Endothelial cell of umbilical vein (primary cell): Measurements from ENCODE around the gene PIGZ. TPM values are rescaled to one million over a fixed set of nuclear protein-coding genes. Genes with fewer than 3 reads are reported as not detected.

Source experiments
- BruUV-seq: library from RNA; stranded (reverse); fragments of 400-500 nt; replicated peaks from 2 replicates; lab custom pipeline; 2021; lab: Mats Ljungman, UMichigan
- CTCF ChIA-PET: fragments of 300-600, 350-600 bp; sonication (Branson Sonifier 250); formaldehyde crosslinking; loops from one replicate; lab custom pipeline; 2021; ENCODE audit warnings: antibody characterized with exemption, inconsistent platforms; lab: Charles Lee
- POLR2A ChIA-PET: fragments of 300-600, 350-600 bp; sonication (Branson Sonifier 250); formaldehyde crosslinking; loops from one replicate; lab custom pipeline; 2021; ENCODE audit warnings: antibody characterized with exemption, inconsistent platforms; lab: Charles Lee
- DNase-seq: peaks from one replicate; pipeline ENCODE4 v3.0.0-alpha.2; 2011; ENCODE audit warnings: low read depth, low spot score
- FAIRE-seq: peaks from 2 replicates; lab custom pipeline; 2011; peaks lifted over from hg19 to GRCh38; lab: Jason Lieb, UNC
- H2AFZ ChIP-seq: 2 replicates; pipeline ENCODE4 v1.6.0; 2012; ENCODE audit warnings: low read depth, low read length, control low read depth, inconsistent platforms
- H3K27ac ChIP-seq: 2 replicates; pipeline ENCODE4 v1.5.1; 2011; ENCODE audit warnings: low read depth, mild to moderate bottlenecking, control low read depth, low read length, moderate library complexity; ENCODE audit not compliant: insufficient read depth
- H3K27me3 ChIP-seq, 2 experiments: 2 replicates each; pipeline versions ENCODE4 v1.6.0 to v1.6.1; 2011; ENCODE audit warnings: low read length in 2 of 2, mixed read lengths in 1 of 2; ENCODE audit not compliant: control insufficient read depth in 2 of 2, insufficient read depth in 2 of 2
- H3K36me3 ChIP-seq, 2 experiments: 2 replicates in 1 of 2; 3 replicates in 1 of 2; pipeline ENCODE4 v1.5.1; 2011; ENCODE audit warnings: low read length in 2 of 2, mild to moderate bottlenecking in 1 of 2, moderate library complexity in 1 of 2; ENCODE audit not compliant: control insufficient read depth in 2 of 2, insufficient read depth in 2 of 2; ENCODE audit errors: extremely low read depth in 1 of 2
- H3K4me1 ChIP-seq: 3 replicates; pipeline ENCODE4 v1.5.1; 2011; ENCODE audit warnings: mild to moderate bottlenecking, low read length; ENCODE audit not compliant: control insufficient read depth, insufficient read depth; ENCODE audit errors: extremely low read depth
- H3K4me2 ChIP-seq: 2 replicates; pipeline ENCODE4 v1.6.1; 2011; ENCODE audit warnings: low read length, control low read depth, mixed read lengths; ENCODE audit not compliant: insufficient read depth
- H3K4me3 ChIP-seq, 3 experiments: fragments of 200-600 bp in 1 of 3; sonication (generic), shearing (Covaris generic) in 1 of 3; replicated peaks in 1 of 3; 2 replicates each; pipeline ENCODE4 v1.5.1; 2011 to 2016; ENCODE audit warnings: control low read depth in 3 of 3, low read length in 3 of 3, mild to moderate bottlenecking in 2 of 3, inconsistent platforms in 1 of 3, low read depth in 1 of 3, moderate library complexity in 1 of 3; ENCODE audit not compliant: insufficient read depth in 1 of 3
- H3K79me2 ChIP-seq: 2 replicates; pipeline ENCODE4 v1.6.0; 2012; ENCODE audit warnings: low read length, inconsistent platforms; ENCODE audit not compliant: control insufficient read depth, insufficient read depth
- H3K9ac ChIP-seq: replicated peaks from 2 replicates; pipeline ENCODE3; 2011; ENCODE audit warnings: low read length, control low read depth; ENCODE audit not compliant: insufficient read depth; ENCODE audit errors: extremely low read depth
- H3K9me1 ChIP-seq: replicated peaks from 3 replicates; pipeline ENCODE4 v1.6.0; 2011; ENCODE audit warnings: mild to moderate bottlenecking, low read length; ENCODE audit not compliant: control insufficient read depth, insufficient read depth; ENCODE audit errors: extremely low read depth
- H3K9me3 ChIP-seq: replicated peaks from 2 replicates; pipeline ENCODE4 v1.5.1; 2012; ENCODE audit warnings: low read length, inconsistent platforms; ENCODE audit not compliant: control insufficient read depth, insufficient read depth
- H4K20me1 ChIP-seq: replicated peaks from 2 replicates; pipeline ENCODE3; 2011; ENCODE audit warnings: mild to moderate bottlenecking, low read length; ENCODE audit not compliant: control insufficient read depth, insufficient read depth; ENCODE audit errors: extremely low read depth
- EZH2 ChIP-seq: IDR thresholded peaks from 2 replicates; pipeline ENCODE4 v1.6.1; 2012; ENCODE audit warnings: borderline replicate concordance, low read depth, mild to moderate bottlenecking, moderate library complexity, low read length, inconsistent platforms; ENCODE audit not compliant: severe bottlenecking
- FOS ChIP-seq: IDR thresholded peaks from 2 replicates; pipeline ENCODE4 v1.6.1; 2011; ENCODE audit warnings: mild to moderate bottlenecking, low read length, moderate library complexity, borderline replicate concordance; ENCODE audit not compliant: insufficient read depth
- GATA2 ChIP-seq: IDR thresholded peaks from 2 replicates; pipeline ENCODE4 v1.7.0; 2011; ENCODE audit warnings: low read depth, mild to moderate bottlenecking, moderate library complexity, mixed read lengths, low read length; ENCODE audit not compliant: insufficient read length, insufficient read depth
- JUN ChIP-seq: IDR thresholded peaks from 2 replicates; pipeline ENCODE4 v1.6.1; 2011; ENCODE audit warnings: borderline replicate concordance, low read depth; ENCODE audit not compliant: insufficient read length, insufficient read depth
- MYC ChIP-seq: IDR thresholded peaks from one replicate; pipeline ENCODE4 v1.6.1; 2011; ENCODE audit warnings: mild to moderate bottlenecking, low read depth, low read length
- POLR2A ChIP-seq: IDR thresholded peaks from 2 replicates; pipeline ENCODE4 v1.6.1; 2012; ENCODE audit warnings: low read depth, mild to moderate bottlenecking, control low read depth, low read length
- POLR2AphosphoS5 ChIP-seq: IDR thresholded peaks from 2 replicates; pipeline ENCODE4 v1.6.1; 2012; ENCODE audit warnings: low read depth, mild to moderate bottlenecking, control low read depth, low read length, moderate library complexity; ENCODE audit not compliant: insufficient read depth
- dilution Hi-C: fragments of 300-500 bp; cut with MboI; formaldehyde crosslinking; loops from one replicate; pipeline ENCODE4 v1.15.0; 2019; ENCODE audit warnings: low sequenced_read_pairs; ENCODE audit not compliant: extremely low pct_ligation_motif_present
- intact Hi-C: fragments of 100-400 bp; cut with micrococcal nuclease; formaldehyde crosslinking; loops from one replicate; pipeline ENCODE4 v1.10.0; 2022
- polyA plus RNA-seq, 4 experiments: library from polyadenylated mRNA; depleted of rRNA in 3 of 4; stranded (reverse) in 3 of 4; unstranded in 1 of 4; fragments of >200 nt; gene quantifications; 2 replicates each; pipeline versions ENCODE4 v1.2.1 to v1.2.3, GENCODE V29; 2011 to 2012; ENCODE audit warnings: missing spikeins in 1 of 4
- total RNA-seq: library from RNA; stranded (reverse); gene quantifications from 2 replicates; pipeline ENCODE4 v1.2.3, GENCODE V29; 2021
- TF ChIP-seq, protein P1 (sequence below): IDR thresholded peaks from 2 replicates; pipeline ENCODE4 v1.6.1; 2011; ENCODE audit not compliant: insufficient read depth, insufficient read length
- TF ChIP-seq, protein P2 (sequence below), 2 donors: IDR thresholded peaks; 1 replicate in 1 of 2; 2 replicates in 1 of 2; pipeline ENCODE4 v1.5.1; 2011; ENCODE audit warnings: low read length in 2 of 2, mild to moderate bottlenecking in 2 of 2, moderate library complexity in 2 of 2, control low read depth in 1 of 2, inconsistent platforms in 1 of 2, low read depth in 1 of 2; ENCODE audit not compliant: insufficient read depth in 1 of 2; ENCODE audit errors: extremely low read depth in 1 of 2

The PIGZ gene
- total and polyA plus RNA-seq, 2 donors (not counting 3 experiments of a cell fraction or from before 2014, with no cell fraction given) = 6.0 to 6.5 TPM

DNA sequence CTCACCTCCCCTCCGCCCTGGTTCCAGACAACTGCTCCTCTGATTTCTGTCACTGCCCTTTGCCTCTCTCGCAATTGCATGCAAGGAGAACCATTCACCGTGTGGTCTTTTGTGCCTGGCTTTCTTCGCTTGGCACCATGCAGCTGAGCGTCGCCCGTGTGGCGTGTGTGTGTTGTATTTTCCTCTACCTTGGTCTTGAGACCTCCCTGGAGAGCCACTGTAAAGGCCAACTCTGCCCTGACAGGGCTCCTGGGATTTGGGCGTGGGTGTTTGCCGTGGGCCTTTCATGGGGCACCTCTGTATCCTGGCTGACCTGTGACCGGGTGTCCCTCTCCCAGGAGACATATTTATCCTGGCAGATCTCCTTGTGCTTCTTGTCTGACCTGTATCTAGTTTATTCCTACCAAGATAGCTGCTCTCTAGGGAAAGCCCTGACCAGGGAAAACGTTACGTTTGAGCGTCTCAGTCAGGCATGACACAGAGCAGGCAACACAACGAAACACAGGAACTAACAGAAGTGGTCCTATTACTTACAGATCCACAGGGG, 2.0 kb upstream of the PIGZ start:
- Histone ChIP-seq H3K4me2 (no peak overlapping the region), H3K4me1 (peaks cover 3% of the 10 kb centered on the region), H3K9me1 (no peaks in the 10 kb centered on the region), H3K4me3 (no peak overlapping the region), H3K79me2 (no peaks in the 10 kb centered on the region), H3K9ac (no peak overlapping the region), H3K27ac (no peak overlapping the region), H3K27me3 (peaks cover 0 to 2% of the 10 kb centered on the region in 2 experiments), H4K20me1 (no peaks in the 10 kb centered on the region), H3K9me3 (no peaks in the 10 kb centered on the region), H3K36me3 (no peaks in the 10 kb centered on the region), H2AFZ (no peak overlapping the region)
- no peak for TF ChIP-seq FOS
- TF ChIP-seq GATA2 = no peak
- no peak for TF ChIP-seq MYC
- no peak for TF ChIP-seq JUN
- no peak for TF ChIP-seq EZH2
- no peak for TF ChIP-seq POLR2AphosphoS5
- TF ChIP-seq, protein P1, sequence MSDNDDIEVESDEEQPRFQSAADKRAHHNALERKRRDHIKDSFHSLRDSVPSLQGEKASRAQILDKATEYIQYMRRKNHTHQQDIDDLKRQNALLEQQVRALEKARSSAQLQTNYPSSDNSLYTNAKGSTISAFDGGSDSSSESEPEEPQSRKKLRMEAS = no peak
- TF ChIP-seq, protein P2, sequence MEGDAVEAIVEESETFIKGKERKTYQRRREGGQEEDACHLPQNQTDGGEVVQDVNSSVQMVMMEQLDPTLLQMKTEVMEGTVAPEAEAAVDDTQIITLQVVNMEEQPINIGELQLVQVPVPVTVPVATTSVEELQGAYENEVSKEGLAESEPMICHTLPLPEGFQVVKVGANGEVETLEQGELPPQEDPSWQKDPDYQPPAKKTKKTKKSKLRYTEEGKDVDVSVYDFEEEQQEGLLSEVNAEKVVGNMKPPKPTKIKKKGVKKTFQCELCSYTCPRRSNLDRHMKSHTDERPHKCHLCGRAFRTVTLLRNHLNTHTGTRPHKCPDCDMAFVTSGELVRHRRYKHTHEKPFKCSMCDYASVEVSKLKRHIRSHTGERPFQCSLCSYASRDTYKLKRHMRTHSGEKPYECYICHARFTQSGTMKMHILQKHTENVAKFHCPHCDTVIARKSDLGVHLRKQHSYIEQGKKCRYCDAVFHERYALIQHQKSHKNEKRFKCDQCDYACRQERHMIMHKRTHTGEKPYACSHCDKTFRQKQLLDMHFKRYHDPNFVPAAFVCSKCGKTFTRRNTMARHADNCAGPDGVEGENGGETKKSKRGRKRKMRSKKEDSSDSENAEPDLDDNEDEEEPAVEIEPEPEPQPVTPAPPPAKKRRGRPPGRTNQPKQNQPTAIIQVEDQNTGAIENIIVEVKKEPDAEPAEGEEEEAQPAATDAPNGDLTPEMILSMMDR (IDR thresholded peaks at IDR 0.05; ENCODE audit: extremely low read depth in 1 of 2, insufficient read depth in 1 of 2, low read depth in 1 of 2, low read length in 2 of 2) = no peak
- TF ChIP-seq POLR2A = no peak
- POLR2A ChIA-PET = no interaction called here
- dilution Hi-C loops (no loop called here), intact Hi-C loops (loop anchor here (1.0 kb wide), 1 partner anchor 361 kb away; no protein-coding TSS in a partner anchor)
- FAIRE-seq (no peak), DNase-seq (no peak)
- CTCF ChIA-PET = interaction anchor here (1.1 to 1.5 kb wide), 6 partner anchors 10 to 442 kb away, joined by 3 to 24 read pairs (median 6); no protein-coding TSS in a partner anchor
- BruUV-seq = no TSS peak
